ENCODE data around the gene RRP12.

RRP12 gene

DNA sequence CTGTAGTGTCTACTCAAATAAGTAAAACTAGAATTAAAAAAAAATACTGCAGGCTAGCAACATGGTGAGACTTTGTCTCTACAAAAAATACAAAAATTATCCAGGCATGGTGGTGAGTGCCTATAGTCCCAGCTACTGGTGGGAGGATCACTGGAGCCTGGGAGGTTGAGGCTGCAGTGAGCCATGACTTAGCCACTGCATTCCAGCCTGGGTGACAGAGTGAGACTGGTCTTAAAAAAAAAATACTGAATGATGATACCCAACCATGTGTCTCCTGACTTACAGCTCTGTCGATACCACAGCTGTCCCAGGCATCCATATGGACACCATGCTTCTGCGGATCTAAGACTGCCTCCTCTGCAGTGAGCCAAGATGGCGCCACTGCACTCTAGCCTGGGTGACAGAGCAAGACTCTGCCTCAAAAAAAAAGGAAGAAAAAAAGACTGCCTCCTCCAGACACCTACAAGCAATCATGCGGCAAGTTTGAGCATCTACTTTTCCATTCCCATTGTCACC, 90.0 kb downstream of the RRP12 start:
- no peak for DNase-seq (ENCODE audit: low read depth)

DNA sequence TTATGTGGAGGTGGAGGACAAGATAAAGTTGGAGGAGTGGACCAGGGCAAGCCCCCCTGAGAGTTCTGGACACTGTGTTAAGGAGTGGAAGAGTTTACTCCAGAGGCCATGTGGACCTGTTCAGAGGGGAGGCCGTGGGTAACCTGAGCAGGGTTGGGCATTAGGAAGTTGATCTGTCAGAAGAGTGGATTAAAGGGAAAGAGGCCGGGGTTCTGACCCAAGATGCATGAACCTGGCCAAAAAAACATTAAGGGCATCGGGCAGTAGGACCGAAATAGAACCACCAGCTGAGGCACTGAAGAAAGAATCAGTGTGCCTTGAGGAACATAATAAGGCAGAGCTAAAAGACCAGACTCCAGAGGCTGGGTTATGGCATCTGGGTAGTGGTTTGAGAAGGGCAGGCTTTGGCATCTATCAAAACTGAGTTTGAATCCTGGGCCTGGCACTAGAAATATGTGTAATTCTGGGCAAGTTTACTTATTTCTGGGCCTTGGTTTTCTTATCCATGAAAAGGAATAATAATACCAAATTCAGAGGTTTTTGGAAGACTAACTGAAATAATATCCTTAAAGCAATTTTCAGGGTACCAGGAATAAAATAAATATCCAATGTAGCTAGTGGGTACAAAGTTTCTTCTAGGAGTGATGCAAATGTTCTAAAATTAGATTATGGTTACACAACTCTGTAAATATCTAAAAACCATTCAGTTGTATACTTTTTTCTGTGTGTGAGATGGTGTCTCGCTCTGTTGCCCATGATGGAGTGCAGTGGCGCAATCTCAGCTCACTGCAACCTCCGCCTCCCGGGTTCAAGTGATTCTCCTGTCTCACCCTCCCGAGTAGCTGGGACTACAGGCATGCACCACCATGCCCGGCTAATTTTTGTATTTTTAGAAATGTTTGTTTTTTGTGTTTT, 93.0 kb downstream of the RRP12 start:
- no peak for DNase-seq (ENCODE audit: low read depth)

- DNase-seq (ENCODE audit: low read depth), result no peak
Measured at GRCh38 chr10:97307441-97307840, 93.7 kb downstream of the RRP12 start.
